K562 (cell line): Measurements from ENCODE around the gene RPS19BP1. TPM values are rescaled to one million over a fixed set of nuclear protein-coding genes. Genes with fewer than 3 reads are reported as not detected.

Experiments
- ARID2 ChIP-seq: fragments of 450-650 bp; IDR thresholded peaks from 2 replicates; pipeline ENCODE4 v1.6.1; 2017; ENCODE audit warnings: antibody characterized with exemption, mild to moderate bottlenecking
- EGR1 ChIP-seq: fragments of 450-650 bp; conservative IDR thresholded peaks from 2 replicates; pipeline ENCODE4 v1.6.1; 2017; ENCODE audit warnings: mild to moderate bottlenecking
- HDAC3 ChIP-seq: fragments of 450-650 bp; IDR thresholded peaks from 2 replicates; pipeline ENCODE4 v1.6.1; 2018; ENCODE audit warnings: borderline replicate concordance, mild to moderate bottlenecking, moderate library complexity; ENCODE audit not compliant: partially characterized antibody
- HMG20B ChIP-seq: fragments of 250-450 bp; sonication (Bioruptor Pico); IDR thresholded peaks from 2 replicates; pipeline ENCODE4 v1.5.0; 2021; ENCODE audit warnings: mild to moderate bottlenecking
- KLF13 ChIP-seq: fragments of 450-650 bp; IDR thresholded peaks from 2 replicates; pipeline ENCODE4 v1.6.1; 2016; ENCODE audit warnings: missing genetic modification characterization, low read depth, mild to moderate bottlenecking, missing compliant biosample characterization, moderate library complexity, borderline replicate concordance
- L3MBTL2 ChIP-seq: fragments of 450-650 bp; IDR thresholded peaks from 2 replicates; pipeline ENCODE4 v1.6.1; 2016; ENCODE audit warnings: mild to moderate bottlenecking, moderate library complexity
- MAFG ChIP-seq: fragments of 450-650 bp; conservative IDR thresholded peaks from 2 replicates; pipeline ENCODE4 v1.6.1; 2016; ENCODE audit warnings: missing genetic modification characterization, missing compliant biosample characterization
- MCM3 ChIP-seq: fragments of 450-650 bp; IDR thresholded peaks from 2 replicates; pipeline ENCODE4 v1.6.1; 2016
- RAD21 ChIP-seq, 2 experiments: fragments of 250-450 bp in 1 of 2; fragments of 450-650 bp in 1 of 2; sonication (Bioruptor Pico) in 1 of 2; formaldehyde crosslinking in 1 of 2; IDR thresholded peaks in 1 of 2; conservative IDR thresholded peaks in 1 of 2; 2 replicates each; pipeline versions ENCODE4 v1.4.0 to v1.8.0; 2020 to 2022; ENCODE audit warnings: mild to moderate bottlenecking in 2 of 2, moderate library complexity in 1 of 2
- SMC3 ChIP-seq: conservative IDR thresholded peaks from 2 replicates; pipeline ENCODE4 v1.6.1; 2011; ENCODE audit warnings: low read depth, low read length, improper control_type of control experiment; ENCODE audit not compliant: insufficient read depth
- STAG1 ChIP-seq: sonication (generic); formaldehyde crosslinking; IDR thresholded peaks from 2 replicates; pipeline ENCODE4 v1.5.0; 2020; ENCODE audit warnings: missing genetic modification reagents, borderline replicate concordance
- STAT6 ChIP-seq: sonication (generic); formaldehyde crosslinking; IDR thresholded peaks from 2 replicates; pipeline ENCODE4 v1.8.1; 2023; ENCODE audit warnings: mild to moderate bottlenecking, missing genetic modification reagents
- ZEB2 ChIP-seq: fragments of 450-650 bp; IDR thresholded peaks from 2 replicates; pipeline ENCODE4 v1.6.1; 2016
- ZFX ChIP-seq: sonication (generic); formaldehyde crosslinking; IDR thresholded peaks from 2 replicates; pipeline ENCODE4 v1.8.0; 2022; ENCODE audit warnings: mild to moderate bottlenecking, missing genetic modification reagents, moderate library complexity
- ZNF12 ChIP-seq: sonication (generic); formaldehyde crosslinking; IDR thresholded peaks from 2 replicates; pipeline ENCODE4 v1.4.0; 2020; ENCODE audit warnings: mild to moderate bottlenecking, missing genetic modification reagents
- ZNF140 ChIP-seq: fragments of 250-450 bp; sonication (Bioruptor Pico); IDR thresholded peaks from 2 replicates; pipeline ENCODE4 v1.8.0; 2021; ENCODE audit warnings: moderate library complexity, mild to moderate bottlenecking, inconsistent platforms
- ZNF57 ChIP-seq: fragments of 450-650 bp; formaldehyde crosslinking; IDR thresholded peaks from 2 replicates; pipeline ENCODE4 v1.4.0; 2020; ENCODE audit warnings: mild to moderate bottlenecking, moderate library complexity
- polyA plus RNA-seq, 8 experiments: library from polyadenylated mRNA; depleted of rRNA in 4 of 8; stranded (reverse) in 5 of 8; unstranded in 3 of 8; fragments of >200 nt; fragmentation: Nextera tagmentation in 2 of 8; fragmentation: Illumina TruSeq in 1 of 8; extraction: Ambion mirVana in 2 of 8; extraction: Trizol in 1 of 8; gene quantifications; 2 replicates each; pipeline versions ENCODE4 v1.2.1 to v1.2.3, GENCODE V29; 2011 to 2014; ENCODE audit warnings: inconsistent platforms in 1 of 8, missing spikeins in 1 of 8
- total RNA-seq, 7 experiments: library from RNA; depleted of rRNA in 6 of 7; stranded (reverse); fragments of >200 nt in 6 of 7; fragmentation: Illumina TruSeq in 2 of 7; extraction: Trizol in 2 of 7; gene quantifications; 2 replicates each; pipeline versions ENCODE4 v1.2.1 to v1.2.3, GENCODE V29; 2011 to 2021; ENCODE audit warnings: low replicate concordance in 1 of 7
- TF ChIP-seq, protein P1 (sequence below): sonication (generic); formaldehyde crosslinking; IDR thresholded peaks from 2 replicates; pipeline ENCODE4 v1.8.1; 2022; ENCODE audit warnings: missing genetic modification reagents

Gene RPS19BP1
- total and polyA plus RNA-seq, 9 of the 15 experiments (the other 6 are each of a cell fraction or from before 2014, with no cell fraction given), result 3.0 to 223 (median 84.3) TPM

- no peak for TF ChIP-seq STAT6 (CRISPR knock-in tag)
- no peak for TF ChIP-seq ZNF12 (CRISPR knock-in tag)
- TF ChIP-seq MCM3, result no peak
- TF ChIP-seq ZNF140, result no peak
- TF ChIP-seq, protein P1, sequence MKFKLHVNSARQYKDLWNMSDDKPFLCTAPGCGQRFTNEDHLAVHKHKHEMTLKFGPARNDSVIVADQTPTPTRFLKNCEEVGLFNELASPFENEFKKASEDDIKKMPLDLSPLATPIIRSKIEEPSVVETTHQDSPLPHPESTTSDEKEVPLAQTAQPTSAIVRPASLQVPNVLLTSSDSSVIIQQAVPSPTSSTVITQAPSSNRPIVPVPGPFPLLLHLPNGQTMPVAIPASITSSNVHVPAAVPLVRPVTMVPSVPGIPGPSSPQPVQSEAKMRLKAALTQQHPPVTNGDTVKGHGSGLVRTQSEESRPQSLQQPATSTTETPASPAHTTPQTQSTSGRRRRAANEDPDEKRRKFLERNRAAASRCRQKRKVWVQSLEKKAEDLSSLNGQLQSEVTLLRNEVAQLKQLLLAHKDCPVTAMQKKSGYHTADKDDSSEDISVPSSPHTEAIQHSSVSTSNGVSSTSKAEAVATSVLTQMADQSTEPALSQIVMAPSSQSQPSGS, result no peak
- TF ChIP-seq HMG20B (CRISPR knock-in tag), result 0 out of 2 replicates have a peak, but pooled peaks have one; percentile 65
- no peak for TF ChIP-seq ARID2
- TF ChIP-seq EGR1, result no peak
- TF ChIP-seq ZEB2, result no peak
- no peak for TF ChIP-seq STAG1
- peak; percentile 42 for TF ChIP-seq ZFX
- no peak for TF ChIP-seq SMC3
- TF ChIP-seq L3MBTL2, result no peak
- peak; percentile 58; the same call in 1 of the 2 replicates for TF ChIP-seq ZNF57 (CRISPR knock-in tag)
- TF ChIP-seq MAFG (tag), result no peak
- TF ChIP-seq KLF13, result no peak
- no peak for TF ChIP-seq HDAC3
- TF ChIP-seq RAD21 (CRISPR knock-in tag; conservative IDR thresholded peaks at IDR 0.05 in 1 of 2, IDR thresholded peaks at IDR 0.05 in 1 of 2), result no peak
Measured at GRCh38 chr22:39522567-39523300, 9.8 kb downstream of the RPS19BP1 start (continued).
